Measurements from ENCODE around the gene IWS1. TPM values are rescaled to one million over a fixed set of nuclear protein-coding genes. Genes with fewer than 3 reads are reported as not detected.

Gene IWS1
- total RNA-seq, result 10 to 100 TPM; 42.4 to 45.2 TPM

DNA sequence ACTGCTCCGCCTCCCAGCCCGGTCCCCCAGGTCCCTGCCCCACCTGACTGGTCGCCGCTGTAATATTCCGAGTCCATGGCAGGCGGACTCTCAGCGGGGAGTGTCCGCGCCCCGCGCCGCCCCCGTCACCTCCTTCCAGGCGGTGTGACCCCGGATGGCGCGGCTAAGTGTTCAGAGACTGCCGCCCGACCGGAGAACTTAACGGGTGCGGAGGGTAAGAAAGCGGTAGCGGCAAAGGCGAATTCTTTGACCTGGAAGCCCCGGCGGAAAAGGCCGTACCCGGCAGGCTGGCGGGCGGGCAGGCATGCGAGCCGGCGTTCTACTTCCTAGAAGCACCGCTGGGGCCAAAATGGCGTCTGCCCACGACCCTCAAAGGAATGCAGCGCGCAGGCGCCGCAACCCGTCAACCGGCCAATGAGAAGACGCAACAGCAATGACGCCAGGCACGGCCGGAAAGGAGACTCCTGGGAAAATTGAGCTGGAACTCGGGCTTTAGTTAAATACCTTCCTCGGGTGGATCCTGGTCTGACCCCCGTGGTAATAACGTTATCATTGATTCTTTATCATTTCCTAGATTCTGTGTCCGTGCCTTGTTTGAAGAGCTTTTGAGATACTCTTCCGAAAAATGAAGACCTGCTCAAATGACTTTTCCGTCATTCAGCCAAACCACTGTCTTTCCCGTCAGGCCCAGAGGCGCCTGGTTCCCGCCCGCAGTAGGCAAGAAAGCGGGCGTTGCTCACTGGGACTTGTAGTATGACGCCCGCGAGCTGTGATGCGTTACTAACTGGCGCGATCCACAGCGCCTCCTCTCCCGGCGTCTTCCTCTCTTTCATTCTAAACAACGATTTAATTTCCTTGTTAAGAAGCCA lies at the start of gene IWS1:
IWS1 (minus strand) TSS at position 358 of the 869 bp plus-strand sequence; CDS start at position 77, 281 bp downstream.

DNA sequence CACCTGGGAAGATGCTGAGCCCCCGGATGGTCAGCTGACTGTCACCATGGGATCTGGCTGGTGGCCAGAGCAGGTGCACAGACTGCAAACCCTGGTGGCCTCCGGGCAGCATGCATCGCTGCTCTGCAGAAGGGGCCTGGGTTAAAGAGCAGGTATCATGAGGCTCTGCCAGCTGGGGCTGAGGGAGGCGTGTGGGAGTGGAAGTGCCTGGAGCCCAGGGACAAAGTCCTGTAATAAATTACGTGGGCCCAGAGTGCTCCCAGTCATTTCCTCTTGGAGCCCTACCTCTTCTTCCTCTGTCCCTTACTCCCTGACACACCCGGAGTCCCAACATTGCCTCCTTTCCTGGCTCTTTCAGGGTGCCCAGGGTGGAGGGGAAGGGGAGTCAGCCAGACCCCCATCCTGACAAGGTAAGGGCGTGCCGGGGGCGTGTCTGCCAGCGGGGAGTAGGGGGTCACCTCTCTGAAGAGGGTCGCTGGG lies 9.2 kb upstream of the IWS1 start, which contains the start of gene MYO7B:
MYO7B (plus strand) TSS at position 262 of the 480 bp plus-strand sequence. CDS start 24,040 bp downstream, outside the sequence.

Other genes with a start within 250 kb of the IWS1 start
- 10 to 100 TPM; 49.3 to 56.5 TPM for gene ERCC3, start 232.3 kb downstream of the IWS1 start, total RNA-seq
- 10 to 100 TPM; 46.9 to 52.4 TPM for gene MAP3K2, start 138.5 kb downstream of the IWS1 start, total RNA-seq
- not detected for gene PROC, start 108.1 kb downstream of the IWS1 start, total RNA-seq
- 1 to 10 TPM; 1.0 to 1.2 TPM for gene MYO7B, start 9.2 kb upstream of the IWS1 start, total RNA-seq
- not detected for gene GPR17, start 119.7 kb upstream of the IWS1 start, total RNA-seq
- gene LIMS2, start 149.0 kb upstream of the IWS1 start, total RNA-seq, result 10 to 100 TPM; 51.7 to 53.4 TPM
- 1 to 10 TPM; 7.0 to 7.4 TPM for gene SFT2D3, start 175.0 kb upstream of the IWS1 start, total RNA-seq